ENCODE data around the gene LCN10.
"Not testable (repeated sequence)": the region's sequence is repeated elsewhere in the genome, so short reads cannot be mapped to it uniquely, and the experiment has no call there.

LCN10 gene

DNA sequence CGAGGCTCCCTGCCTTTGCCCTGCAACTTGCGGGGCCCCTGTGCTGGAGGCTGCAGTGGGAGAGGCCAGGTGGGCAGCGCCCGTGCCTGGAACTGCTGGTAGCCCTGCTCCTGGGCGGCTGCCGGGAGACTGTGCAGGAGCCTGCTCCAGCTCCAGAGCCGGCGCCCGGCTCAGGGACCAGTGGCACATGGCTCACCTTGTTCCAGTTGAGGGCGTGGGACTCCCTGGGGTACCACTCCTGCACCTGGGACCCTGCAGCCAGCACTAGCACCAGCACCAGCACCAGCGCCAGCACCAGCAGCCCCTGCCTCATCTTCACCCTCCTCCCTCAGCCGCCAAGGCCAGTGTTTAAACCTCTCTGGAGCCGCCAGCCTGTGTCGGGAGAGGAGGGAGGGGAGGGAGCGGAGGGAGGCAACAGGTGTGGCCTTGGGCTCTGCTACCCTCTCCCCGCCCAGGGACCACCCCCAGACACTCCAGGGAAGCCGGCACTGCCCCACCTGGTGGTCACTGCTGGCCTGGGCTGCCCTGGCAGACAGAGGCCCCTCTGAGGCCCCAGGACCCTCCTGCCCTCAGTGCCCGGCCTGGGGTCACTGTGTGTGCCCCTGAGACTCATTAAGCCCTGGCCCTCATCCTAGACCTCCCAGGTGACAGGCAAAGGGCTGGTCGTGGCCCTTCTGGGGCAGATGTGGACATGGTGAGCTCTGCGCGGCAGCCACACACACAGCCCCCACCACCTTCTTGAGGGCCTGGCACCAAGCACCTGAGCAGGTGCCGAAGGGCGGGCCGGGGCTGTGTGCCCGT is at the start of gene LCN10:
LCN10 (minus strand) TSS at position 350 of the 801 bp plus-strand sequence; CDS start at position 313, 37 bp downstream.
- no peak for DNase-seq

DNA sequence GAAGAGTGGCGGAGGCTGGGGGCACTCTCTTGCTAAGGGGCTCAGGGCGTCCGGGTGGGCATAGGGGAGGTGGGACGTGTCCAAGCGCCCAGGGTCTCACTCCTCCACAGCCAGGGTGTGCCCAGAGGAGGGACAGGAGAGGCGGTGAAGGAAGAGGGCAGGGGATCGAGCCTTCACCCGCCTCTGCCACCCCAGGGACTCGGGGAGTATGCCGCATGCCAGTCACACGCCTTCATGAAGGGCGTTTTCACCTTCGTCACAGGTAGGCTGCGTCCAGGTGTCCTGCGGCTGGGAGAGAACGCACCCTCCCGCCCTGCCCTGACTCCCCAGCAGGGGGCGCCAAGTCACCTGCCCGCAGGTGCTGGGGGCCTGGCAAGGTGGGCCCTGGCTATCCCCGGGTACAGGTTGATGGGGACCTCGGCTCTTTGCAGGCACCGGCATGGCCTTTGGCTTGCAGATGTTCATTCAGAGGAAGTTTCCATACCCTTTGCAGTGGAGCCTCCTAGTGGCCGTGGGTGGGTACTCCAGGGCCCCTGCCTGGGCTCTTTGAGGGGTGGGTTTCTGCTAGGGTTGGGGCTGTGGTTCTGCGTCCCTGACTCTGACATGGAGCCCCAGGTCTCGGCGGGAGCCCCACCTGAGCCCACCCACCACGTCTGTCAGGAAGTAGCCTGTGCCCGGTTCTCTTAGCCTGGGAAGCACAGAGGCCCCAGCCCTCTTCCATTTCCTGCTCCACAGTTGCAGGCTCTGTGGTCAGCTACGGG is 49.0 kb upstream of the LCN10 start:
- peak; percentile 79 for DNase-seq

DNA sequence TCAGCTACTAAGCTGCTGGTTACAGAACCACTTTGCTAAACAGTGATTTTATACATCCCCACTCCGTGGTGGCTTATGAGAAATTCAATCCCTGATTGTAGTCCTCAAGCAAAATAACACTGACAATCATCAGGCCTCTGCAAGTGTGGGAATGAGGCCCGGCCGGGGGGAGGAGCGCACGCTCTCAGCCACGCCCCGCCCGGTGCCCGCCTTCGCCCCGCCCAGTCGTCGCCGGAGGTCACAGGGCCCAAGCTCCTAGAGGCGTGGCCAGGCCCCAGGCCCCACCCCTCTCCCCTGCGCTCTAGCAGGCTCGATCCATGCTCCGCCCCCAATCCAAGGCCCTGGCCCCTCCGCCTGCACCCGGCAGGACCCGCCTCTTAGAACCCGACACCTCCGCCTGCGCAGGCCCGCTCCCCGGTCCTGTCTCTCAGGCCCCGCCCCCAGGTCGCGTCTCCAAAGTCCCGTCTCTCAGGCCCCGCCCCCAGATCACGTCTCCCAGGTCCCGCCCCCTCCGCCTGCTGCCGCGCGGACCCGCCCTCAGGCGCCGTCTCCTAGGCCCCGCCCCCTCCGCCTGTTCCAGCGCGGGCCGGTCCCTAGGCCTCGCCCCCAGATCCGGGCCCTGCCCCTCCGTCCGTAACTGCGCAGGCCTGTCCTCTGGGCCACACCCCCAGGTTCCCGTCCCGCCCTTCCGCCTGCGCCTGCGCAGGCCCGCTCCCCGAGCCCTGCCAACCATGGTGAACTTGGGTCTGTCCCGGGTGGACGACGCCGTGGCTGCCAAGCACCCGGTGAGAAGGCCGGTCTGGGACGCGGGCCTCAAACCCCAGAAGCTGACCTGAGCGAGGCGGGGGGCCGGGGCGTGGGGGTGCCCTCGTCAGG is 48.1 kb upstream of the LCN10 start, which contains the start of gene TMEM141:
TMEM141 (plus strand) TSS at position 705 of the 876 bp plus-strand sequence; CDS start at position 732, 27 bp downstream.
- DNase-seq = peak; percentile 99

DNA sequence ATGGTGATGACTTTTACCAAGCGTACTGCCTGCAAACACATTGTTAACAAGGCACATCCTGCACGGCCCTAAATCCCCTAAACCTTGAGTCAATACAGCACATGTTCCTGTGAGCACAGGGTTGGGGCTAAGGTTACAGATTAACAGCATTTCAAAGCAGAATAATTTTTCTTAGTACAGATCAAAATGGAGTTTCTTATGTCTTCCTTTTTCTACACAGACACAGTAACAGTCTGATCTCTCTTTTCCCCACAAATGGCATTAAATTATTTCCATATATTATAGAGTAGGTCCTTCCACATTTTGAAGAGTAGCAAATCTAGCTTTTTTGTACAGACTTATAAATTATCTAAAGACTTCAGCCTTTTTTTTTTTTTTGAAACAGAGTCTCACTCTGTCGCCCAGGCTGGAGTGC is 46.8 kb upstream of the LCN10 start:
- DNase-seq = no peak

DNA sequence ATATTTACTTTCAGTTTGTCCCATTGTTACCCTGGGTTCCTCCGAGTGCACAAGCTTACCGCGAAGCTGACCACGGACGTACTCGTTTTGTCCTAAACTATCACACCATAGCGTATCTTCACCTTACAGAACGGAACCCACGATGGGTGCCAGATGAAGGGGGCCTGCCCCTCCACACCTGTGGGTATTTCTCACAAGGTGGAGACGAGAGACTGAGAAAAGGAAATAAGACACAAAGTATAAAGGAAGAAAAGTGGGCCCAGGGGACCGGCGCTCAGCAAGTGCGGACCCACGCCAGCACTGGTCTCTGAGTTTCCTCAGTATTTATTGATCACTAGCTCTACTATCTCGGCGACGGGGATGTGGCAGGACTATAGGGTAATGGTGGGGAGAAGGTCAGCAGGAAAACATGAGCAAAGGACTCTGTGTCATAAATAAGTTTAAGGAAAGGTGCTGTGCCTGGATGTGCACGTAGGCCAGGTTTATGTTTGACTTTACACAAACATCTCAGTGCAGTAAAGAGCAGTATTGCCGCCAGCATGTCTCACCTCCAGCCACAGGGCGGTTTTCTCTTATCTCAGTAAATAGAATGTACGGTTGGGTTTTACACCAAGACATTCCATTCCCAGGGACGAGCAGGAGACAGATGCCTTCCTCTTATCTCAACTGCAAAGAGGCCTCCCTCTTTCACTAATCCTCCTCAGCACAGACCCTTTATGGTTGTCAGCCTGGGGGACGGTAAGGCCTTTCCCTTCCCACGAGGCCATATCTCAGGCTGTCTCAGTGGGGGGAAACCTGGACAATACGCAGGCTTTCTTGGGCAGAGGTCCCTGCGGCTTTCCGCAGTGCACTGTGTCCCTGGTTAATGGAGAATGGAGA is 46.1 kb upstream of the LCN10 start:
- not testable (repeated sequence) for DNase-seq

DNA sequence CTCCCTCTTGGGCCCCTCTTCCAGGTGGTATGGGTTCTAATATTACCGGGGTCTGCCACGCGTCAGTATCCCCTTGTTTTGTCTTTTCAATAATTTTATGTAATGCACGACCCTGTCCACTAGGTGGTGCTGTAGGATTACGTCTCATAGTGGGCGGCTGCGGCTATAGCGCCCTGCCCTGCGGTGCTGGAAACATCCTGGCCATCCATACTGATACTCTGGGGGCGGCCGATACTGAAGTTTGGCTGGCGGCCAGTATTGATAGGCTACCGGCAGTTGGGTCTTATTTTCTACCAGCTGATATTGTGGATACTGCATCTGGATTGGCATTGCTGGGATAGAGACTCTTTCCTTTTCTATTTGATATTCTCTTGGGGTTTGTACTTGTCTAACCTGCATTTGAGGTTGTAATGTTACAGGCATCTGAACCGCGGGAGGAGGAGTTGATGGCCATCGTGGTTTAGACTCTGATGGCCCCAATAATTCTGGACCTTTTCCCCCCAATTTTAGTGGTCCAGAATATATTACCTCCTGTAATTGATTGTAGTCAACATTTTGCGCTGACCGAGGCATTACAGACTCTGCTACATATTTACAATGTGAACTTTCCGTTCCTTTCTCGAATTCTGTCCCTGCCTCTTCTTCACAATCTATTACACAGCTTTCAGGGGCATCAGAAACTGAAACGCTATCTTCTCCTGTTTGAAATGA is 45.1 kb upstream of the LCN10 start:
- peak; percentile 65 for DNase-seq

DNA sequence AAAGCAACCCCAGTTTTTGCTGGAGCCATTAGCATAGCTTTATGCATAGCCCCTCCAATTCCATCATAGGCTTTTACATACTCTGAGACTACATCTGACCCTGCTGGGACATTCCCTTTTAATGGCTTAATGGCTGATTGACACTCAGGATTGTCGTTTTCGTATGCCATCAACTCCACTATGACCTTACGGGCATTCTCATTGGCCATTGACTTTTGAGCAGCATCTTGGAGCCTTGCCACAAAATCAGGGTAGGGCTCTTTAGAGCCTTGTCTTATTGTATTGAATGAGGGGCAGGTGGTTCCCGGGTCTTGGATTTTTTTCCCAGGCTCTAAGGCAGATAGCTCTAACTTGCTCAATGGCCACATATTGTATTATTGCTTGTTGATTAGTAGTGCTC is 44.2 kb upstream of the LCN10 start:
- DNase-seq = not testable (repeated sequence)

DNA sequence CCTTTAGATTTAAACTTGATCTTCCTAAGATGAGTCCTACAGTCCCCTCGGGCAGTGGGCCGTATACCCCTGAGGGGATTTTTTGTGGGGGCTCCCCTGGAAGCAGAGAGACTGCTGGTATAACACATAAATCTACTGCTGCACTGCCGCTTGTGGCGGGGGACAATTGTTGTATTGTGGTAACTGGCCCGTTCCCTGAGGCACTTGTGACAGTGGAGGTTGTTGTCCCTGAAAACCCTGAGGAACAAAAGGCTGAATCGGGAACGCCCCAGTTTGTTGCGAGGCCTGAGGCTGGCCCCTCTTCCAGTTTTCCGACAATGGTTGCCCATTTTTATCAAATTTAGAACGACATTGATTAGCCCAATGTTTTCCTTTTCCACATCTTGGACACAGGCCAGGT is 43.7 kb upstream of the LCN10 start:
- DNase-seq = no peak

DNA sequence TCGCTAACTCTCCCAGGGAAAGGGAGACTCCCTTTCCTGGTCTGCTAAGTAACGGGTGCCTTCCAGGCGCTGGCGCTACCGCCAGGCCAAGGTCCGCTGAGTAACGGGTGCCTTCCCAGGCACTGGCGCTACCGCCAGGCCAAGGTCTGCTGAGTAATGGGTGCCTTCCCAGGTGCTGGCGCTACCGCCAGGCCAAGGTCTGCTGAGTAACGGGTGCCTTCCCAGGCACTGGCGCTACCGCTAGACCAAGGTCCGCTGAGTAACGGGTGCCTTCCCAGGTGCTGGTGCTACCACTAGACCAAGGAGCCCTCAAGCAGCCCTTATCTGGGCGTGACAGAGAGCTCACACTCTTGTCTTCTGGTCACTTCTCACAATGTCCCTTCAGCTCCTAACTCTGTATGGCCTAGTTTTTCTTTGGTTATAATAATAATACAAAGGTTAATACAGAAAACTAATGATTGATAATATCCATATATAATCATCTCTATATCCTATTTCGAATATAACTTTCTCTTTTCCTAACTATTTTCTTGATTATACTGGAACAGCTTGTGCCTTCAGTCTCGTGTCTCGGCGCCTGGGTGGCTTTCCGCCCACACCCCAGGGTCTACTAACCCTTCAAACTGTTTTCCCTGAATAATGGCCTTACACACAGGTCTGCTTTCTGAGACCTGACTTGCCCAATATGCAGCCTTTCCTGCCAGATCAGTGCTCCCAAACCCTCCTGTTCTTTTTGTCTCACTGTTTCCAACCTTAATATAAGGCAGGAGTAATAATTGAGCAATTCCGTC is 43.0 kb upstream of the LCN10 start:
- DNase-seq = not testable (repeated sequence)

DNA sequence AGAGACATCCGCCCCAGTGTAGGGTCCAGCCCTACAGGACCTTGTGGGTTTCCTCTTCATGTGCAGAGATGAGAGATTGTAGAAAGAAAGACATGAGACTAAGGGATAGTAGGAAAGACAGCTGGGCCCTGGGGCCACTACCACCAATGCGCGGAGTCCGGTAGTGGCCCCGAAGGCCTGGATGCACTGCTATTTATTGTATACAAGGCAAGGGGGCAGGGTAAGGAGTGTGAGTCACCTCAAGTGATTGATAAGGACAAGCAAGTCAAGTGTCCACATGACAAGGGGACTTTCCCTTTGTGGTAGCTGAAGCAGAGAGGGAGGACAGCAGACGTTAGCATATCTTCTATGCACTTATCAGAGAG is 42.2 kb upstream of the LCN10 start:
- DNase-seq = no peak

DNA sequence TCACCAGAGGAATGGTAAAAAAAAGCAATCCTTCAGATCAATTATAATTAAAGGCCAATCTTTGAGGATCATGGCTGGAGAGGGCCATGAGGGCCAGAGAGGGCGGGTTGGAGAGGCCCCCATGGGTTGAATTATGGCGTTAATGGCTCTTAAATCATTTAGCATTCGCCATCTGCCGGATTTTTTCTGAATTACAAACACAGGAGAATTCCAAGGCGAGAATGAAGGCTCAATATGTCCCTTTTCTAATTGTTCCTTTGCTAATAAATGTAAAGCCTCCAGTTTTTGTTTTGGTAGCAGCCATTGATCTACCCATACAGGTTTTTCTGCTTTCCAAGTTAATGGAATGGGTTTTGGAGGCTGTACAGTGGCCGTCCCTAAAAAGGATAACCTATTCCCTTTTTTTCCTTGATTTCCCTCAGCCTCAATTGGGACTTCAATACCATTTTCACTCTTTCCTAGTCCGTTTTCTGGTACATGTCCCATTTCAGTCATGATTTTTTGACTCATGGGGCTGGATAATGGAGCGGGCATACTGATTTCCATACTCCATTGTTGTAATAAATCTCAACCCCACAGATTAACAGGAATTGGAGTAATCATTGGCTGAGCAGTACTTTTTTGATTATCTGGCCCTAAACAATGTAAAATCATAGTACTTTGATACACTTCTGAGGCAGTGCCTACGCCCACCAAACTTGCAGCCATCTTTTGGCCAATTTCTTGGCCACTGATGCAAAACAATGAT is 41.7 kb upstream of the LCN10 start:
- no peak for DNase-seq

DNA sequence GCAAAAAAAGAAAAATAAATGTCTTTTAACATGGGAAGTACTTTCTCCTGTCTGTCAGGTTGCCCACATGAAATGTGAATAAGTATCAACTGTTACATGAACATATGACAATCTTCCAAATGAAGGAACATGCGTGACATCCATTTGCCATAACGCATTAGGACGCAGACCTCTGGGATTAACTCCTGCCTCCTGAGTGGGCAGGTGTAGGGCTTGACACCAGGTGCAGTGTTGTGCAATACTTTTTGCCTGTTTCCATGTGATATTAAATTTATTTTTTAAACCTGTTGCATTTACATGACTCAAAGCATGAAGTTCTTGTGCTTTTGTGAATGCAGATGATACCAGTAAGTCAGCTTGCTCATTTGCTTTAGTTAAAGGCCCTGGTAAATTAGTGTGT is 39.7 kb upstream of the LCN10 start:
- DNase-seq = no peak

DNA sequence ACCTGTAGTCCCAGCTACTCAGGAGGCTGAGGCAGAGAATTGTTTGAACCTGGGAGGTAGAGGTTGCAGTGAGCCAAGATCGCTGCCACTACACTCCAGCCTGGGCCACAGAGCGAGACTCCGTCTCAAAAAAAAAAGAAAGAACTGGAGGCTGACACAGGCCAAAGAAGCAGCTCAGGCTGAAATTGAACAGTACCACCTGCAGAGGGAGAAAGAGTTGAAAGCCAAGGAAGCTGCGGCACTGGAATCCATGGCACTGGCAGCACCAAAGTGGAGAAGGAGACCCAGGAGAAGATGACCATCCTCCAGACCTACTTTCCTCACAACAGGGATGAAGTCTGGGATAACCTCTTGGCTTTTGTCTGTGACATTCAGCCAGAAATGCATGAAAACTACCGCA is 37.1 kb upstream of the LCN10 start:
- no peak for DNase-seq

DNA sequence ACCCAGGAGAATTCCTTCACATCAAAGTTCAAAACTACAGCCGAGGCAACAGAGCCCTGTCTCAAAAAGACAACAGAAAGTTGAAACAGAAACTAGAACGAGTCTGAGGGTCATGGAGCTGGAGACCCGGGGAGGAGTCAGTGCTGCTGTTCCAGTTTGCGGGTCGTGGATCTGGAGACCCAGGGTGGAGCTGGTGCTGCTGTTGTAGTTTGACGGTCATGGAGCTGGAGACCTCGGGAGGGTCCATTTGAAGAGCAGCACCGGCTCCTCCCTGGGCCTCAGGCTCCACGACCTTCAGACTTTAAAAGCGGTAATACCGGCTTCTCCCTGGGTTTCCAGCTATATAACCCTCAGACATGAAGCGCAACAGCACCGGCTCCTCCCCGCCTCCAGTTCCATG is 34.6 kb upstream of the LCN10 start:
- DNase-seq = no peak

DNA sequence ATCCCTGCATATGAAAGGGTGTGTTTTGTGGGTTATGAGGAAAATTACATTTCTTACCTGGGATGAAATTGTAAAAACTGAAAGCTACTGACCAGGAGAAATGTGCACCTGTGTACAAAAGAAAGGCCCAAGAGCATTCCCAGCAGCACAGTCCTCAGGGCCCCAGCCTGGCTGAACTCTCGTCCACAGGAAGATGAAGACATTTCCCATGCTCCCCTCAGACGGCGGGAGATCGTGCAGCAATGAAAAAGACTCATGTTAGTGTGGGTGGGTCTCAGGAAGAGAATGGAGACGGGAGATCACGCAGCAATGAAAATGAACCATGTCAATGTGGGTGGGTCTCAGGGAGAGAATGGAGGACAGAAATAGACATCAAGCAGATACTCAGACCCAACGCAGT is 34.2 kb upstream of the LCN10 start:
- no peak for DNase-seq

DNA sequence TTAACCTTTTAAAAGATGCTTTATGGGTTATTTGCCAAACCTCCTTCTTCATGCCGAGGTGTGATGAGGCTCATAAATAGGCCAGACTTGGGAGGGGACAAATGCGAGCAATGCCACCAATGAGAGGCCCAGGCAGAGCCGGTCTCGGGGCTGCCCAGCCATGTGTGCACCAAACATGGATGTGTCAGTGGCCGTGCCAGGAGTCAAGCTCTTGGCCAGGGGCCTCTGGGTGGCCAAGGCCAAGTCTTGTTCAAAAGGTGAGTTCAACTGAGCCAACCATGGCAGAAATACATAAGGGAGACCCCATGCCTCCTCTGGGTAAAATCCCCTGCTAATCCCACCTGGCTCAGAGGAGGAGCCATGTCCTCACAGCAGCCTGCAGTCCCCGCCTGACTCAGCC is 32.5 kb upstream of the LCN10 start:
- no peak for DNase-seq

DNA sequence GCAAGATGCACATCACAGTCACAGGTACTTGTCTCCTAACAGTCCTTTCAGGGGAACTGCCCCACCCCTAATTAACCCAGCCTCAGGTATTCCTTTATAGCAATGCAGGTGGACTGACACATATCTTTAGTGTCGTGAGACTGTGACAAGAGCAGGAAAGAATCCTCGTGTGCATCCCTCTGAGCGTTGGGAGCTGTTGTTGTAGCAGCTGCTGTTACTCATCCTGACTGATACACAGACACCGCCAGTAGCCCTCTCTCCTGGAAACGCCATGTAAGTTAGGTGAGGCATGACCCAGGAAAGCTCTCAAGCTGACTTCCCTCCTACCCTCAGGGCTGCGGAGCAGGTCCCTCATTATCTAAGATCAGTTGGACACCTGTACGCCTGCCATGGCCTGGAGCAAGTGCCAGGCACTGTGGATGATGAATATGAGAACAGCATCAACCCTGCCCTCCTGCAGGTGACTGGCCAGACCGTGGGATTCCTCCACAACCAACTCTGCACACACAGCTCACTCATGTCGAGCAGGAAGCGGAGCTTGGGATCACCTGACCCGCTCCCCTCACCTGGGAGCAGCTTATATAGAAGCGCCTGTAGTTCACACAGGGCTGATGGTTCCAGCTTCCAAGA is 31.8 kb upstream of the LCN10 start:
- DNase-seq = no peak

DNA sequence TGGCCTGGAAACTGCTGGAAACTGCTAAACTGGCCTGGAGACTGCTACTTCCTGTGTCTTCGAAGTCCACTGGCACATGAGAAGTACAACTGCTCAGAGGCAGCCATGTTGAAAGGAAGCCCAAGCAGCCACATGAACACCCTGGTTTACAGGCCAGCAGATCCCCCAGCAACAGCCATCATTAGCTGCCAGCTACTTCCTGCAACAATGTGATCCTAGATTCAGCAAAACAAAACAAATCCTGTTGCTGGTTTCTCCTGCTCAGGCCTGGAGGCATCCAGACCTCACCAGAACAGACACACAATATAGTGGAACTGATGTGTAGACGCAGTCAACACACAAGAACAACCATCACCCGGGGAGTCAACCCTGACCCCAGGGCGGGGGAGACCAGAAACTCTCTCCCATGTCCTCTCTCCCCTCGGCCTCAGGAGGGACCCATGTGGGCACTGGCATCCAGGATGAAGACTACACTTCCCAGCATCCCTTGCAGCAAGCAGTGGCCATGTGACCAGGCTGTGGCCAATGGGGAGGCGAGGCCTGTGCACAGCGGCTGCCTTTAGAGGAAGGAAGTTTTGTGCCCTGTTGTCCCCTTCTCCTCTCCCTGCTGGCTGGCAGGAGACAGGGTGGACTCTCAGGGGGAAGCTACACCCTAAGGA is 30.8 kb upstream of the LCN10 start:
- DNase-seq = no peak

DNA sequence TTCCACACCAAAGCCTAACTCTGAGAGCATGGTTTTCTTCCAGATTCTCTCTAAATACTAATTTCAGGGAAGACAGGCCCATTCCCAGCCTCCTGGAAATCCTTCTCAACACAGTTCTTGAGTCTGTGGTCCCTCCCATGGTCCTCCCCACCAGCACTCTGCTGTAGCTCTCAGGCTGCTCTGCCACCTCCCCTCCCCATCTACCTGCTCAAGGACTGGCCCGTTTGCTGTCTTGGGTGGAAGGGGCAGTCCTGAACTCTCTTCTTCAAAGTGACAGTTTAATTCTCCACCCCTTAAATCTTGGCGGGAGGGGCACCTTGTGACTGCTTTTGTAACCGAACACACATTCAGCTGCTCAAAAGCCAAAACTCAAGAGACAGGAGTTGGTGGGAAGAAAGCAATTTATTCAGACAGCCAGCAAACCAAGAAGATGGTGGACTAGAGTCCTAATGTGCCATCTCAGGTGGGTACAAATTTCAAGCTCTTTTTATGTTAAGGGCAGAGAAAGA is 29.2 kb upstream of the LCN10 start:
- DNase-seq = no peak
